Thyroid gland (tissue), 4 donors: ENCODE data around the gene MYMX. TPM values are rescaled to one million over a fixed set of nuclear protein-coding genes. Genes with fewer than 3 reads are reported as not detected.

ENCODE experiments used
- DNase-seq, 2 donors: peaks; one replicate each; pipeline ENCODE4 v3.0.0-alpha.2; 2019
- H3K27ac ChIP-seq, 3 donors: fragments of 200-600 bp; sonication (generic); 1 replicate in 2 of 3; 2 replicates in 1 of 3; pipeline ENCODE4 v1.5.1; 2016 to 2019; ENCODE audit warnings: mild to moderate bottlenecking in 1 of 3, moderate library complexity in 1 of 3
- H3K27me3 ChIP-seq: fragments of 200-600 bp; sonication (generic); one replicate; pipeline ENCODE4 v1.5.1; 2019
- H3K36me3 ChIP-seq, 2 donors: fragments of 200-600 bp; sonication (generic); one replicate each; pipeline ENCODE4 v1.5.1; 2016 to 2019
- H3K4me1 ChIP-seq, 2 donors: fragments of 200-600 bp; sonication (generic); one replicate each; pipeline ENCODE4 v1.5.1; 2017 to 2019
- H3K4me3 ChIP-seq, 3 donors: fragments of 200-600 bp; sonication (generic); replicated peaks in 1 of 3; 1 replicate in 2 of 3; 2 replicates in 1 of 3; pipeline ENCODE4 v1.5.1; 2016; ENCODE audit warnings: mild to moderate bottlenecking in 1 of 3
- H3K9me3 ChIP-seq: fragments of 200-600 bp; sonication (generic); one replicate; pipeline ENCODE4 v1.5.1; 2017
- POLR2A ChIP-seq, 2 donors: fragments of 450-650 bp; IDR thresholded peaks; one replicate each; pipeline ENCODE4 v1.6.1; 2017; ENCODE audit warnings: antibody characterized with exemption in 2 of 2, mild to moderate bottlenecking in 2 of 2, moderate library complexity in 1 of 2
- WGBS, 2 donors: methylation state at CpG; one replicate each; pipeline ENCODE4 v1.1.5; 2017; 5-methylcytosine and 5-hydroxymethylcytosine counted together
- intact Hi-C: fragments of 100-400 bp; cut with DNase I; formaldehyde crosslinking; loops from one replicate; pipeline ENCODE4 v1.15.1; 2023
- total RNA-seq, 4 donors: library from RNA; depleted of rRNA; stranded (reverse); fragments of >200 nt; gene quantifications; one replicate each; pipeline ENCODE4 v1.2.3, GENCODE V29; 2016
- TF ChIP-seq, protein P1 (sequence below), 6 experiments: fragments of 200-600 bp in 3 of 6; fragments of 450-650 bp in 3 of 6; sonication (generic) in 3 of 6; IDR thresholded peaks; one replicate each; pipeline ENCODE4 v1.5.1; 2016 to 2019; ENCODE audit warnings: antibody characterized with exemption in 6 of 6, mild to moderate bottlenecking in 2 of 6, inconsistent platforms in 1 of 6, moderate library complexity in 1 of 6

Gene MYMX
- total RNA-seq, 4 donors from 2014 or later = not detected

DNA sequence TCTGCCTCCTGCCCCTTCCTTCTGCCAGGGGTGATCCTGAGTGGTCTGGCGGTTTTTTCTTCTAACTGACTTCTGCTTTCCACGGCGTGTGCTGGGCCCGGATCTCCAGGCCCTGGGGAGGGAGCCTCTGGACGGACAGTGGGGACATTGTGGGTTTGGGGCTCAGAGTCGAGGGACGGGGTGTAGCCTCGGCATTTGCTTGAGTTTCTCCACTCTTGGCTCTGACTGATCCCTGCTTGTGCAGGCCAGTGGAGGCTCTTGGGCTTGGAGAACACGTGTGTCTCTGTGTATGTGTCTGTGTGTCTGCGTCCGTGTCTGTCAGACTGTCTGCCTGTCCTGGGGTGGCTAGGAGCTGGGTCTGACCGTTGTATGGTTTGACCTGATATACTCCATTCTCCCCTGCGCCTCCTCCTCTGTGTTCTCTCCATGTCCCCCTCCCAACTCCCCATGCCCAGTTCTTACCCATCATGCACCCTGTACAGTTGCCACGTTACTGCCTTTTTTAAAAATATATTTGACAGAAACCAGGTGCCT lies 16.9 kb downstream of the MYMX start:
- peaks cover 31 to 44% of the 10 kb centered on the region in 2 donors for H3K4me1 ChIP-seq
- WGBS, 2 donors = 67 to 75% methylated on average over 14 of the region's 14 CpGs
- TF ChIP-seq POLR2A (IDR thresholded peaks at IDR 0.05) = no peak
- TF ChIP-seq, protein P1, sequence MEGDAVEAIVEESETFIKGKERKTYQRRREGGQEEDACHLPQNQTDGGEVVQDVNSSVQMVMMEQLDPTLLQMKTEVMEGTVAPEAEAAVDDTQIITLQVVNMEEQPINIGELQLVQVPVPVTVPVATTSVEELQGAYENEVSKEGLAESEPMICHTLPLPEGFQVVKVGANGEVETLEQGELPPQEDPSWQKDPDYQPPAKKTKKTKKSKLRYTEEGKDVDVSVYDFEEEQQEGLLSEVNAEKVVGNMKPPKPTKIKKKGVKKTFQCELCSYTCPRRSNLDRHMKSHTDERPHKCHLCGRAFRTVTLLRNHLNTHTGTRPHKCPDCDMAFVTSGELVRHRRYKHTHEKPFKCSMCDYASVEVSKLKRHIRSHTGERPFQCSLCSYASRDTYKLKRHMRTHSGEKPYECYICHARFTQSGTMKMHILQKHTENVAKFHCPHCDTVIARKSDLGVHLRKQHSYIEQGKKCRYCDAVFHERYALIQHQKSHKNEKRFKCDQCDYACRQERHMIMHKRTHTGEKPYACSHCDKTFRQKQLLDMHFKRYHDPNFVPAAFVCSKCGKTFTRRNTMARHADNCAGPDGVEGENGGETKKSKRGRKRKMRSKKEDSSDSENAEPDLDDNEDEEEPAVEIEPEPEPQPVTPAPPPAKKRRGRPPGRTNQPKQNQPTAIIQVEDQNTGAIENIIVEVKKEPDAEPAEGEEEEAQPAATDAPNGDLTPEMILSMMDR (IDR thresholded peaks at IDR 0.05) = no peak
- no peaks in the 10 kb centered on the region for H3K27me3 ChIP-seq
- no peak for DNase-seq
- intact Hi-C loops = loop anchor here (10.0 kb wide), 1 partner anchor 139 kb away; no protein-coding TSS in a partner anchor
- H3K4me3 ChIP-seq = no peak overlapping the region
- H3K27ac ChIP-seq = peak overlapping the region; percentile 82 to 89 (median 85)
- peaks cover 14 to 30% of the 10 kb centered on the region in 2 donors for H3K36me3 ChIP-seq
- H3K9me3 ChIP-seq = no peaks in the 10 kb centered on the region

DNA sequence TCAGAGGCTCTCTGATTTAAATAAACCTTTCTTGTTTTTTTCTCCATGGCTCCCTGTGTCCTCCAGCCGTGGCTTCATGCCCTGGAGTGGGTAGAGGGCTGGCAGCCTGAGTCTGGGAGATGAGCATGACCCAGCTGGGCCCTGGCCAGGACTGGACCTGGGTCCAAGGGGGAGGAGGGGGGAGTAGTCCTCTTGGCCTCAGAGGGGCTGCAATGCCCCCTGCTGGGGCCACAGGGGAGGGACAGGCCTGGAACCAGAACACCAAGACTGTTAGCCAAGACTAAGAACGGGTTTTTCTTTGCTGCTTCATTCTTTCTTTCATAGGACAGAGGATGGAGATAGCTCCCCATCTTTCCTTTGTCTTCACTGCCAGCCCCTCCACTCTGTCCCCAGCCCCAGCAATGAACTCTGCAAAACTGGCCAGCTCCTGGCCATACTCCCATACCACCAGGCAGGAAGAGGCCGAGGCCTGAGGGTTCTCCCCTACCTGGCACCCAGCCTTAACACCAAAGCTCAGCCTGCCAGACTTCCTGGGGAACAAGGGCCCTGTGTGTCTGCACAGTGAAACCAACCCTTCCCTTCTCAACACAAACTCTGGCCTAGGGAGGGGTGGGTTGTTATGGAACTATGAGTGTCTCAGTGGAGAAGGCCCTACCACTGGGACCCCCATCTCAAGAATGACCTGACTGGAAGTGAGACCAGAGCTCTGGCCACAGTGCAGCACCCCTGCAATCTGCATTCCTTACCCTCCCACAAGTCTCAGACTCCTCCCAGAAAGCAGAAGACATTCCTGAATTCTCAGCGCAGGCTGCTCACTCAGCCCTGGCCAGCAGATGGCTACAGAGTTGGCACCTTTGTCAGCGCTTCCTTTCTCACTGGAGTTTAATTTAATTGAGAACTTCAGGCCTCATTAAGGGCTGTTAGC lies 17.6 kb downstream of the MYMX start:
- WGBS, 2 donors = 15 to 19% methylated on average over 4 to 5 of the region's 5 CpGs
- no peaks in the 10 kb centered on the region for H3K9me3 ChIP-seq
- H3K4me1 ChIP-seq = peaks cover 31 to 40% of the 10 kb centered on the region in 2 donors
- intact Hi-C loops = loop anchor here (5.0 to 10.0 kb wide), 2 partner anchors 62 to 140 kb away; no protein-coding TSS in a partner anchor
- H3K36me3 ChIP-seq = peaks cover 14 to 30% of the 10 kb centered on the region in 2 donors
- H3K27ac ChIP-seq = peak overlapping the region; percentile 82 to 89 (median 85)
- no peaks in the 10 kb centered on the region for H3K27me3 ChIP-seq
- peak in 1 of 2 donors; percentile 52 for TF ChIP-seq POLR2A (IDR thresholded peaks at IDR 0.05)
- TF ChIP-seq, protein P1 (IDR thresholded peaks at IDR 0.05) = peak; percentile 17 to 88 (median 68)
- H3K4me3 ChIP-seq = no peak overlapping the region
- peak; percentile 92 for DNase-seq

GRCh38 chr6:44235269-44235668 lies 18.5 kb downstream of the MYMX start:
- TF ChIP-seq, protein P1 (IDR thresholded peaks at IDR 0.05) = no peak
- no peak for TF ChIP-seq POLR2A (IDR thresholded peaks at IDR 0.05)
- H3K4me3 ChIP-seq = no peak overlapping the region
- H3K9me3 ChIP-seq = no peaks in the 10 kb centered on the region
- H3K27me3 ChIP-seq = no peaks in the 10 kb centered on the region
- intact Hi-C loops = loop anchor here (5.0 to 10.0 kb wide), 2 partner anchors 63 to 140 kb away; no protein-coding TSS in a partner anchor
- no peak for DNase-seq
- H3K4me1 ChIP-seq = peaks cover 31 to 40% of the 10 kb centered on the region in 2 donors
- H3K27ac ChIP-seq = peak overlapping the region; percentile 82 to 89 (median 85)
- H3K36me3 ChIP-seq = peaks cover 8 to 22% of the 10 kb centered on the region in 2 donors
- WGBS, 2 donors = 84 to 85% methylated on average over 6 of the region's 6 CpGs

GRCh38 chr6:44235891-44236516 lies 19.3 kb downstream of the MYMX start:
- no peak for DNase-seq
- H3K4me3 ChIP-seq = no peak overlapping the region
- 88 to 94% methylated on average over 6 of the region's 6 CpGs for WGBS, 2 donors
- H3K27me3 ChIP-seq = no peaks in the 10 kb centered on the region
- peaks cover 3 to 18% of the 10 kb centered on the region in 2 donors for H3K36me3 ChIP-seq
- peak overlapping the region in 2 of 3 donors; percentile 85 to 89 for H3K27ac ChIP-seq
- intact Hi-C loops = loop anchor here (5.0 to 10.0 kb wide), 2 partner anchors 64 to 141 kb away; no protein-coding TSS in a partner anchor
- H3K4me1 ChIP-seq = peaks cover 31 to 40% of the 10 kb centered on the region in 2 donors
- H3K9me3 ChIP-seq = no peaks in the 10 kb centered on the region
- no peak for TF ChIP-seq POLR2A (IDR thresholded peaks at IDR 0.05)
- TF ChIP-seq, protein P1 (IDR thresholded peaks at IDR 0.05) = no peak
